SH-SY5Y (cell line): ENCODE data around the gene HOXA9.

Experiments
- GATA2 ChIP-seq: IDR thresholded peaks from 2 replicates; pipeline ENCODE4 v1.6.1; 2011; ENCODE audit warnings: mild to moderate bottlenecking, low read depth, low read length
- GATA3 ChIP-seq: IDR thresholded peaks from 2 replicates; pipeline ENCODE4 v1.6.1; 2011; ENCODE audit warnings: low read depth, mild to moderate bottlenecking, low read length, moderate library complexity

- TF ChIP-seq GATA3 (no peak), GATA2 (no peak)
Measured at GRCh38 chr7:27133409-27134231, 31.7 kb downstream of the HOXA9 start.
